K562 (cell line): ENCODE measurements around the gene PTCRA.

ENCODE experiments used
- BCOR ChIP-seq: fragments of 450-650 bp; IDR thresholded peaks from 2 replicates; pipeline ENCODE4 v1.6.1; 2016
- CTCF ChIP-seq, 3 experiments: IDR thresholded peaks in 2 of 3; conservative IDR thresholded peaks in 1 of 3; 2 replicates each; pipeline ENCODE4 v1.5.1; 2011 to 2012; ENCODE audit warnings: low read length in 3 of 3, mild to moderate bottlenecking in 3 of 3, control low read depth in 2 of 3, improper control_type of control experiment in 1 of 3, inconsistent platforms in 1 of 3, low read depth in 1 of 3, mixed read lengths in 1 of 3, moderate library complexity in 1 of 3; ENCODE audit not compliant: insufficient read depth in 2 of 3
- HMG20A ChIP-seq: fragments of 450-650 bp; formaldehyde crosslinking; conservative IDR thresholded peaks from 2 replicates; pipeline ENCODE4 v1.4.0; 2020; ENCODE audit warnings: mild to moderate bottlenecking, mixed read lengths
- SREBF2 ChIP-seq: sonication (generic); formaldehyde crosslinking; IDR thresholded peaks from 2 replicates; pipeline ENCODE4 v1.4.0; 2020; ENCODE audit warnings: mild to moderate bottlenecking, missing genetic modification reagents
- ZNF232 ChIP-seq: sonication (generic); formaldehyde crosslinking; IDR thresholded peaks from 2 replicates; pipeline ENCODE4 v1.8.0; 2022; ENCODE audit warnings: mild to moderate bottlenecking, missing genetic modification reagents

- TF ChIP-seq CTCF (IDR thresholded peaks at IDR 0.05 in 2 of 3, conservative IDR thresholded peaks at IDR 0.05 in 1 of 3; ENCODE audit: insufficient read depth in 2 of 3, low read depth in 1 of 3, low read length in 3 of 3), result no peak
- no peak for TF ChIP-seq BCOR
- no peak for TF ChIP-seq ZNF232
- no peak for TF ChIP-seq SREBF2 (CRISPR knock-in tag)
- TF ChIP-seq HMG20A, result no peak
These were observed 52.9 kb downstream of the PTCRA start for GRCh38 chr6:42968783-42969182.
